Measurements from ENCODE around the gene LRMDA. TPM values are rescaled to one million over a fixed set of nuclear protein-coding genes. Genes with fewer than 3 reads are reported as not detected.

The LRMDA gene
- total RNA-seq, 1 experiment from 2014 or later: not detected

- intact Hi-C loops (cut with micrococcal nuclease; ENCODE audit: unreplicated experiment): no loop called here
- no peak for TF ChIP-seq EZH2 (IDR thresholded peaks at IDR 0.05; ENCODE audit: borderline replicate concordance, low read depth, low read length, poor library complexity, severe bottlenecking)
- no peak for TF ChIP-seq CTCF (conservative IDR thresholded peaks at IDR 0.05; ENCODE audit: low read depth, low read length)
- BruUV-seq (replicated peaks): no TSS peak
- Histone ChIP-seq H3K4me1 (ENCODE audit: insufficient read depth, low read length, poor library complexity, severe bottlenecking) (no peaks in the 10 kb centered on the region), H3K9me3 (ENCODE audit: low read depth, low read length, poor library complexity, severe bottlenecking) (no peaks in the 10 kb centered on the region), H3K27ac (ENCODE audit: low read depth, low read length, poor library complexity, severe bottlenecking) (no peak overlapping the region), H3K27me3 (replicated peaks; ENCODE audit: insufficient read depth, low read depth, low read length, poor library complexity) (peaks cover 22% of the 10 kb centered on the region), H3K4me3 (ENCODE audit: low read depth, low read length, poor library complexity, severe bottlenecking) (no peak overlapping the region), H3K36me3 (ENCODE audit: insufficient read depth, low read length, poor library complexity, severe bottlenecking) (no peaks in the 10 kb centered on the region)
- ChIA-PET CTCF (no interaction called here), POLR2A (ENCODE audit: low non-redundant PET) (no interaction called here)
- DNase-seq (ENCODE audit: low spot score): no peak
Measured at GRCh38 chr10:76161301-76161582, 729.8 kb downstream of the LRMDA start.

- Histone ChIP-seq H3K4me3 (ENCODE audit: low read depth, low read length, poor library complexity, severe bottlenecking) (no peak overlapping the region), H3K4me1 (ENCODE audit: insufficient read depth, low read length, poor library complexity, severe bottlenecking) (no peaks in the 10 kb centered on the region), H3K9me3 (ENCODE audit: low read depth, low read length, poor library complexity, severe bottlenecking) (no peaks in the 10 kb centered on the region), H3K27ac (ENCODE audit: low read depth, low read length, poor library complexity, severe bottlenecking) (no peak overlapping the region), H3K27me3 (replicated peaks; ENCODE audit: insufficient read depth, low read depth, low read length, poor library complexity) (no peaks in the 10 kb centered on the region), H3K36me3 (ENCODE audit: insufficient read depth, low read length, poor library complexity, severe bottlenecking) (no peaks in the 10 kb centered on the region)
- ChIA-PET CTCF (no interaction called here), POLR2A (ENCODE audit: low non-redundant PET) (no interaction called here)
- BruUV-seq (replicated peaks): no TSS peak
- intact Hi-C loops (cut with micrococcal nuclease; ENCODE audit: unreplicated experiment): no loop called here
- TF ChIP-seq CTCF (conservative IDR thresholded peaks at IDR 0.05; ENCODE audit: low read depth, low read length): no peak
- no peak for TF ChIP-seq EZH2 (IDR thresholded peaks at IDR 0.05; ENCODE audit: borderline replicate concordance, low read depth, low read length, poor library complexity, severe bottlenecking)
- no peak for DNase-seq (ENCODE audit: low spot score)
Measured at GRCh38 chr10:76168437-76168836, 737.0 kb downstream of the LRMDA start.

GRCh38 chr10:76169246-76169645 lies 737.8 kb downstream of the LRMDA start:
- CTCF ChIA-PET: no interaction called here

More at GRCh38 chr10:76169246-76169645, 737.8 kb downstream of the LRMDA start:
- no peak for TF ChIP-seq EZH2 (IDR thresholded peaks at IDR 0.05; ENCODE audit: borderline replicate concordance, low read depth, low read length, poor library complexity, severe bottlenecking)
- no peak for TF ChIP-seq CTCF (conservative IDR thresholded peaks at IDR 0.05; ENCODE audit: low read depth, low read length)
- intact Hi-C loops (cut with micrococcal nuclease; ENCODE audit: unreplicated experiment): no loop called here
- POLR2A ChIA-PET (ENCODE audit: low non-redundant PET): no interaction called here
- H3K9me3 ChIP-seq (ENCODE audit: low read depth, low read length, poor library complexity, severe bottlenecking): no peaks in the 10 kb centered on the region
- H3K36me3 ChIP-seq (ENCODE audit: insufficient read depth, low read length, poor library complexity, severe bottlenecking): no peaks in the 10 kb centered on the region
- H3K27me3 ChIP-seq (replicated peaks; ENCODE audit: insufficient read depth, low read depth, low read length, poor library complexity): no peaks in the 10 kb centered on the region
- DNase-seq (ENCODE audit: low spot score): no peak
- no peak overlapping the region for H3K4me3 ChIP-seq (ENCODE audit: low read depth, low read length, poor library complexity, severe bottlenecking)
- no peak overlapping the region for H3K27ac ChIP-seq (ENCODE audit: low read depth, low read length, poor library complexity, severe bottlenecking)
- no peaks in the 10 kb centered on the region for H3K4me1 ChIP-seq (ENCODE audit: insufficient read depth, low read length, poor library complexity, severe bottlenecking)
- BruUV-seq (replicated peaks): no TSS peak
